ENCODE data around the gene SNX30.

Gene SNX30

DNA sequence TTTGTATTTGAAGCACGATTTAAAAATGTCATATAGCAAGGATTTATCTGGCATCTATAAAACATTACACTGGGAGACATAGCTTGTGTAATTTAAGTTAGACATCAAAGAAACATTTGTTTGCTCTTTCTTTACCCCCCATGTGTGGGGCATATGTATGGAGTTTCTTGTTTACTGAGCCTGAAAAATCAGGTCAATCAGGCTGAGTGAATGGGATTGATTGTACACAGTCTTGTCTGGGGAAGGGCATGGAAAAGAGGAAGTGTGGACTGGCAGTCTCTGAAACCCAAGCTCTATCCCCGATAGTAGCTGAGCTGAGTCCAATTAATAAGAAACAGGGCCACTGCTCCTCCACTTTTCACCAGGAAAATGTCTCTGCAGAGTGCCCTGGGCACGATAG is 90.7 kb downstream of the SNX30 start (continued):
- TF ChIP-seq, protein P1, sequence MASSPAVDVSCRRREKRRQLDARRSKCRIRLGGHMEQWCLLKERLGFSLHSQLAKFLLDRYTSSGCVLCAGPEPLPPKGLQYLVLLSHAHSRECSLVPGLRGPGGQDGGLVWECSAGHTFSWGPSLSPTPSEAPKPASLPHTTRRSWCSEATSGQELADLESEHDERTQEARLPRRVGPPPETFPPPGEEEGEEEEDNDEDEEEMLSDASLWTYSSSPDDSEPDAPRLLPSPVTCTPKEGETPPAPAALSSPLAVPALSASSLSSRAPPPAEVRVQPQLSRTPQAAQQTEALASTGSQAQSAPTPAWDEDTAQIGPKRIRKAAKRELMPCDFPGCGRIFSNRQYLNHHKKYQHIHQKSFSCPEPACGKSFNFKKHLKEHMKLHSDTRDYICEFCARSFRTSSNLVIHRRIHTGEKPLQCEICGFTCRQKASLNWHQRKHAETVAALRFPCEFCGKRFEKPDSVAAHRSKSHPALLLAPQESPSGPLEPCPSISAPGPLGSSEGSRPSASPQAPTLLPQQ (tag by site-specific recombination; IDR thresholded peaks at IDR 0.05): no peak
- TF ChIP-seq ZNF658 (tag by site-specific recombination; IDR thresholded peaks at IDR 0.05): no peak
- TF ChIP-seq, protein P2, sequence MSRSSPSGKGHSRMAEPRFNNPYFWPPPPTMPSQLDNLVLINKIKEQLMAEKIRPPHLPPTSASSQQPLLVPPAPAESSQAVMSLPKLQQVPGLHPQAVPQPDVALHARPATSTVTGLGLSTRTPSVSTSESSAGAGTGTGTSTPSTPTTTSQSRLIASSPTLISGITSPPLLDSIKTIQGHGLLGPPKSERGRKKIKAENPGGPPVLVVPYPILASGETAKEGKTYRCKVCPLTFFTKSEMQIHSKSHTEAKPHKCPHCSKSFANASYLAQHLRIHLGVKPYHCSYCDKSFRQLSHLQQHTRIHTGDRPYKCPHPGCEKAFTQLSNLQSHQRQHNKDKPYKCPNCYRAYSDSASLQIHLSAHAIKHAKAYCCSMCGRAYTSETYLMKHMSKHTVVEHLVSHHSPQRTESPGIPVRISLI (tag by site-specific recombination; IDR thresholded peaks at IDR 0.05): no peak

DNA sequence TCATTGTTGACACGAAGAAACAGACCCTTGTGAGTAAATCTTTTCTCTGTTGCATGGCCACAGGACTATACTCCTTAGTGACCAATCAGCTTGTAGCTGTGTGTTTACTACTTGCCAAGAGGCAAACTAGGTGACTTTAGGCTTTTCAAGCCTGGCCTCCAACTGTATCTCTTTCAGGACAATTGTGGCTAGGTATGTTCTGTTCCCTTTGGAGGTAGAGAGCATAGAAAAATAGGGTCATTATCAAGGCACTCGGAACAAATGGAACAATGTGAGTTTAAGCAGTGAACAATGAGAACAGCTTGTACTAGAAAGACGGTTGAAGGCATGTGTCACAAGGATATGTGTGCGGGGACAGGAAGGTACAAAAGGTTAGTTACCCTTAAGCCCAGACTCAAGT is 92.0 kb downstream of the SNX30 start:
- peaks cover 6 to 37% of the 10 kb centered on the region in 2 experiments; a peak in 2 of 3 replicates for H3K36me3 ChIP-seq (ENCODE audit: control insufficient read depth in 2 of 2, insufficient read depth in 1 of 2, low read length in 2 of 2)
- H3K4me1 ChIP-seq (ENCODE audit: control insufficient read depth, insufficient read depth, low read length): no peaks in the 10 kb centered on the region
- no peaks in the 10 kb centered on the region for H3K9me3 ChIP-seq (ENCODE audit: control insufficient read depth, insufficient read depth, low read depth, low read length)
- H3K4me3 ChIP-seq (ENCODE audit: low read depth, low read length): no peak overlapping the region
- TF ChIP-seq SP3 (tag by site-specific recombination; IDR thresholded peaks at IDR 0.05) (no peak), YY2 (tag by site-specific recombination; IDR thresholded peaks at IDR 0.05) (no peak), ZNF114 (tag by site-specific recombination; IDR thresholded peaks at IDR 0.05) (no peak), ZNF777 (tag by site-specific recombination; IDR thresholded peaks at IDR 0.05; ENCODE audit: borderline replicate concordance) (no peak), ZNF747 (tag by site-specific recombination; IDR thresholded peaks at IDR 0.05) (no peak), ZNF473 (tag by site-specific recombination; IDR thresholded peaks at IDR 0.05) (no peak), ZNF155 (tag by site-specific recombination; IDR thresholded peaks at IDR 0.05) (no peak), ZNF146 (tag by site-specific recombination; IDR thresholded peaks at IDR 0.05) (no peak), ZNF221 (tag by site-specific recombination; IDR thresholded peaks at IDR 0.05; ENCODE audit: borderline replicate concordance) (no peak), ZNF514 (tag by site-specific recombination; IDR thresholded peaks at IDR 0.05) (no peak), ZNF366 (tag by site-specific recombination; conservative IDR thresholded peaks at IDR 0.05) (no peak), ZNF670 (tag by site-specific recombination; IDR thresholded peaks at IDR 0.05; ENCODE audit: low read depth) (no peak)
- TF ChIP-seq, protein P3, sequence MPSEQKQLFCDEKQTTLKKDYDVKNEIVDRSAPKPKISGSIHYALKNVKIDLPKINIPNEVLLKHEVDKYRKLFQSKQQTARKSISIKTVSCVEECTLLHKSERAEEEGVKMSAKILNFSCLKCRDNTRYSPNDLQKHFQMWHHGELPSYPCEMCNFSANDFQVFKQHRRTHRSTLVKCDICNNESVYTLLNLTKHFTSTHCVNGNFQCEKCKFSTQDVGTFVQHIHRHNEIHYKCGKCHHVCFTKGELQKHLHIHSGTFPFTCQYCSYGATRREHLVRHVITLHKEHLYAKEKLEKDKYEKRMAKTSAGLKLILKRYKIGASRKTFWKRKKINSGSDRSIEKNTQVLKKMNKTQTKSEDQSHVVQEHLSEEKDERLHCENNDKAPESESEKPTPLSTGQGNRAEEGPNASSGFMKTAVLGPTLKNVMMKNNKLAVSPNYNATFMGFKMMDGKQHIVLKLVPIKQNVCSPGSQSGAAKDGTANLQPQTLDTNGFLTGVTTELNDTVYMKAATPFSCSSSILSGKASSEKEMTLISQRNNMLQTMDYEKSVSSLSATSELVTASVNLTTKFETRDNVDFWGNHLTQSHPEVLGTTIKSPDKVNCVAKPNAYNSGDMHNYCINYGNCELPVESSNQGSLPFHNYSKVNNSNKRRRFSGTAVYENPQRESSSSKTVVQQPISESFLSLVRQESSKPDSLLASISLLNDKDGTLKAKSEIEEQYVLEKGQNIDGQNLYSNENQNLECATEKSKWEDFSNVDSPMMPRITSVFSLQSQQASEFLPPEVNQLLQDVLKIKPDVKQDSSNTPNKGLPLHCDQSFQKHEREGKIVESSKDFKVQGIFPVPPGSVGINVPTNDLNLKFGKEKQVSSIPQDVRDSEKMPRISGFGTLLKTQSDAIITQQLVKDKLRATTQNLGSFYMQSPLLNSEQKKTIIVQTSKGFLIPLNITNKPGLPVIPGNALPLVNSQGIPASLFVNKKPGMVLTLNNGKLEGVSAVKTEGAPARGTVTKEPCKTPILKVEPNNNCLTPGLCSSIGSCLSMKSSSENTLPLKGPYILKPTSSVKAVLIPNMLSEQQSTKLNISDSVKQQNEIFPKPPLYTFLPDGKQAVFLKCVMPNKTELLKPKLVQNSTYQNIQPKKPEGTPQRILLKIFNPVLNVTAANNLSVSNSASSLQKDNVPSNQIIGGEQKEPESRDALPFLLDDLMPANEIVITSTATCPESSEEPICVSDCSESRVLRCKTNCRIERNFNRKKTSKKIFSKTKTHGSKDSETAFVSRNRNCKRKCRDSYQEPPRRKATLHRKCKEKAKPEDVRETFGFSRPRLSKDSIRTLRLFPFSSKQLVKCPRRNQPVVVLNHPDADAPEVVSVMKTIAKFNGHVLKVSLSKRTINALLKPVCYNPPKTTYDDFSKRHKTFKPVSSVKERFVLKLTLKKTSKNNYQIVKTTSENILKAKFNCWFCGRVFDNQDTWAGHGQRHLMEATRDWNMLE (tag by site-specific recombination; conservative IDR thresholded peaks at IDR 0.05; ENCODE audit: low read depth): no peak
- no peak overlapping the region for H3K27ac ChIP-seq (ENCODE audit: extremely low read depth, low read depth, low read length)
- ChIA-PET POLR2A (no interaction called here), CTCF (interaction anchor here (0.9 to 5.8 kb wide), 4 partner anchors 23 to 745 kb away, joined by 3 to 56 read pairs (median 4); no protein-coding TSS in a partner anchor)

Data from HEK293 (cell line).